SU-DHL-6 (cell line): ENCODE data around the gene SLC25A29.

Experiments
- EZH2phosphoT487 ChIP-seq: fragments of 200-600 bp; sonication (generic), shearing (Covaris generic); conservative IDR thresholded peaks from 2 replicates; pipeline ENCODE4 v1.6.1; 2018; ENCODE audit warnings: mild to moderate bottlenecking, antibody characterized with exemption, low read length, moderate library complexity, mixed read lengths
- TF ChIP-seq, protein P1 (sequence below): fragments of 200-600 bp; sonication (generic); IDR thresholded peaks from one replicate; pipeline ENCODE4 v1.5.1; 2017; ENCODE audit warnings: antibody characterized with exemption, mild to moderate bottlenecking, low read length, moderate library complexity; ENCODE audit not compliant: insufficient read depth, poor library complexity, severe bottlenecking

DNA sequence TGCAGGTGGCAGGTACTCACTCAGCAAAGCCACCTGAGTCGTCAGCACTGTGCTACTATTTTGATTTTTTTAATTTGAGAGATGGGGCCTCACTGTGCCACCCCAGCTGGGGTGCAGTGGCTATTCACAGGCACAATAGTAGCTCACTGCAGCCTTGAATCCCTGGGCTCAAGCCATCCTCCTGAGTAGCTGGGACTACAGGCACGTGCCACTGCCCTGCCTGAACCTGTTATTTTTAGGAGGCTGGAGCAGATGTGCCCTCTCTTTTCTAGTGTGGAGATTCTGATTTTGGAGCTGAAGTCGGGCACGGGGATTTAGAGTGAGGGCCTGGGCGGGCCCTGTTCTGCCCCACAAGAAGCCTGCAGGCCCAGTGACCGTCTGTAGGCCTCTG, 34.2 kb upstream of the SLC25A29 start:
- TF ChIP-seq, protein P1, sequence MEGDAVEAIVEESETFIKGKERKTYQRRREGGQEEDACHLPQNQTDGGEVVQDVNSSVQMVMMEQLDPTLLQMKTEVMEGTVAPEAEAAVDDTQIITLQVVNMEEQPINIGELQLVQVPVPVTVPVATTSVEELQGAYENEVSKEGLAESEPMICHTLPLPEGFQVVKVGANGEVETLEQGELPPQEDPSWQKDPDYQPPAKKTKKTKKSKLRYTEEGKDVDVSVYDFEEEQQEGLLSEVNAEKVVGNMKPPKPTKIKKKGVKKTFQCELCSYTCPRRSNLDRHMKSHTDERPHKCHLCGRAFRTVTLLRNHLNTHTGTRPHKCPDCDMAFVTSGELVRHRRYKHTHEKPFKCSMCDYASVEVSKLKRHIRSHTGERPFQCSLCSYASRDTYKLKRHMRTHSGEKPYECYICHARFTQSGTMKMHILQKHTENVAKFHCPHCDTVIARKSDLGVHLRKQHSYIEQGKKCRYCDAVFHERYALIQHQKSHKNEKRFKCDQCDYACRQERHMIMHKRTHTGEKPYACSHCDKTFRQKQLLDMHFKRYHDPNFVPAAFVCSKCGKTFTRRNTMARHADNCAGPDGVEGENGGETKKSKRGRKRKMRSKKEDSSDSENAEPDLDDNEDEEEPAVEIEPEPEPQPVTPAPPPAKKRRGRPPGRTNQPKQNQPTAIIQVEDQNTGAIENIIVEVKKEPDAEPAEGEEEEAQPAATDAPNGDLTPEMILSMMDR, result no peak
- TF ChIP-seq EZH2phosphoT487, result no peak
